ENCODE data around the gene BEST4.
"Not testable (repeated sequence)": the region's sequence is repeated elsewhere in the genome, so short reads cannot be mapped to it uniquely, and the experiment has no call there.

The BEST4 gene

DNA sequence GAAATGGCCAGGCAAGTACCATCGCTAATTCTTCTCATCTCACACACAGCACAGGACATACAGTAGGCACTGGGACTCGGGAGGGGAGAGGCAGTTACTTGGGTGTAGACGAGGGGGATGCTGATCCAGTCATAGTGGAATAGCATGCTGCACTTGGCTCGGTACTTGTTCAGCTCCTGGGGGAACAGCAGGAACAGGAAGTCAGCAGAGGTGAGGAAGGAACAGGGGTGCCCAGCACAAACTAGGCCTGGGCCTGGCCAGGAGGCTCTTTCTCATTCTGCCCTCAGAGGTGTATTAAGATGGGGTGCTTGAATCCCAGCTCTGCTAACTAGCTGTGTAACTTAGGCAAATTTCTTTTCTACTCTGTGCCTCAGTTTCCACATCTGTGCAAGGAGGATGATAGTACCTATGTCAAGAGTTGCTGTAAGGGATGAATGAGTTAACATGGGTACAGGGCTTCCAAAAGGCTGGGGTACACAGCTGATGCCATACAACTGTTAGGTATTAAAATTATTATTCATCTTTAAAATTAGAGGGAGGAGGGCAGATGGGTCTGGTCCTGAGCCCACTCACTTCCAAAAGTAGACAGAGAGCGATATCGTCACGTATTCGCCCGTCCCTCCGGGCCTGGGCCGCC is 2.4 kb downstream of the BEST4 start:
- H3K4me1 ChIP-seq: peaks cover 10% of the 10 kb centered on the region
- no peak for DNase-seq (ENCODE audit: low spot score in 2 of 2)
- in situ Hi-C loops (cut with MboI; ENCODE audit: low sequenced_read_pairs): no loop called here
- peaks cover 12% of the 10 kb centered on the region for H3K36me3 ChIP-seq (replicated peaks)
- peak overlapping the region; percentile 38 for H3K4me3 ChIP-seq
- no peaks in the 10 kb centered on the region for H3K9me3 ChIP-seq
- H3K27me3 ChIP-seq (ENCODE audit: low read depth): no peaks in the 10 kb centered on the region

DNA sequence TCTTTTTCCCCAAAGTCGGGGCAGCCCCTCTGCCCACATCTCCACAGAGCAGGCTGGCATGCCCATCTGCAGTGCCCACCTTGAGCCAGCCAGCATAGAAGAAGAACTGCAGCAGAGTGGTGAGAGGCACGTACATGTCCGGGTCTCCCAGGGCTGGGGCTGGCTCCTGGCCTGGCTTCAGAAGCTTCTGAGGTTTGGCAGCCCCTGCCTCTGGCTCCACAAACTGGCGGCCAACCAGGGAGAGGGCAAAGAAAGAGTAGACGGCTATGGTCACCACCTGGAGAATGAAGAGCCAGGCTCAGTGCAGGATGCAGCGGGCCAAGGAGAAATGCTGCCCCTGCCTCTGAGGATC is 3.0 kb downstream of the BEST4 start:
- Histone ChIP-seq H3K4me1 (peaks cover 10% of the 10 kb centered on the region), H3K27me3 (ENCODE audit: low read depth) (no peaks in the 10 kb centered on the region), H3K4me3 (no peak overlapping the region), H3K9me3 (no peaks in the 10 kb centered on the region), H3K36me3 (replicated peaks) (peaks cover 18% of the 10 kb centered on the region)
- in situ Hi-C loops (cut with MboI; ENCODE audit: low sequenced_read_pairs): no loop called here
- no peak for DNase-seq (ENCODE audit: low spot score in 2 of 2)

DNA sequence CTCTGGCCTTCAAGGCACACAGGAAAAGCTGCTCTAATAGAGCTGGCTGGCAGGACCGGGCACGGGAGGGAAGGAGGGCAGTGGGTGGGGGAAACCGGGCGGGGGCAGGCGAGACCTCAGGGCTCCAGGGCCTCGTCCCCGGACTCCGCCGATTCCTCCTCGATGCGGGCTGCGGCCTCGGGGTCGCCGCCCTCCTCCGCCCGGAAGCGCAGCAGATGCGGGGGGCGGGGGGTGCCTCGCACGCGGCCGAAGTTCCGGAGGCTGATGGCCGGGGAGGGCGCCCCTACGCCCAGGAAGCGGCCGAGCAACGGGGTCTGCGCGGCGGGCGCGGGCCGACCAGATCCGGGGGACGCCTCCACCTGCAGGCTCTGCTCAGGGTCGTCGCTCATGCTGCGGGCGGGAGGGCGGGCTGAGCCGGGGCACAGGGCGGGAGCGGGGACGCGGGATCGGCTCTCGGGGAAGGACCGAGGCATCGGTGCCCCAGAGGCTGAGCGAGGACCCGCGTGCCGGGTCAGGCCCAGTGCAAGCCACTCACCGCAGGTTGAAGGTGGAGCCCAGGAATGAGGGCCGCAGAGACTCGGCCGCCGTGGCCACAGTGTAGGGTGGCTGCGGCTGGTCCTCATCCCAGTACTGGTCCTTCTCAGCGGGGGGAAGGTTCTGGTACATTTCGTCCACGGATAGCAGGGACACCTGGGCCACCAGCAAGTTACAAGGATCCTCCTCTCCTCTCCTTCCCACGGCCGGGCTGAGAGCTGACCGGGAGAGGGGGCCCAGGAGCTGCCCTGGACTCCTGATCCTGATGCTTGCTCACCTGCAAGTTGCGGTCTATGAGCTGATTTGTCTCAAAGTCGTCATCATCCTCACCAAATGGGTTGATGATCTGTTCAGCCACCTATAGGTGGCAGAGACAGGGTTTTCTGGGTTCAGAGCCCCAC is 3.6 kb downstream of the BEST4 start:
- Histone ChIP-seq H3K4me3 (no peak overlapping the region), H3K4me1 (peaks cover 10% of the 10 kb centered on the region)

DNA sequence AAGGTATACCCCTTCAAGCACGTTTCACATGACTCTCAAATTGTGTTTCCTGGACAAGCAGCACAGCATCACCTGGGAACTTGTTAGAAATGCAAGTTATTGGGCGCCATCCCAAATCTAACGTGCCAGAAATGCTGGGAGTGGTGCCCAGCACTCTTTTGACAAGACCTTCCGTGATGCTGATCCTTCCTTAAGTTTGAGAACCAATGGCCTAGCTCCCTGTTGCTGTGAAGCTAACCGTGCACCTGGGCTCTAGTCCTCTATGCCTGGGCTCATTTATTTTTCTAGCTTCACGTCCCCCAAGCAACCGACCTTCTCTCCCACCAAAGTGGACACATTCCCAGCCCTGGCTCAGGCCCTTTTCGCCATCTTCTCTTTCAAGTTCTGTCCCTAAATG is 4.3 kb downstream of the BEST4 start:
- Histone ChIP-seq H3K4me3 (no peak overlapping the region), H3K36me3 (replicated peaks) (peaks cover 31% of the 10 kb centered on the region), H3K27me3 (ENCODE audit: low read depth) (no peaks in the 10 kb centered on the region), H3K9me3 (no peaks in the 10 kb centered on the region), H3K4me1 (peaks cover 10% of the 10 kb centered on the region)
- in situ Hi-C loops (cut with MboI; ENCODE audit: low sequenced_read_pairs): no loop called here
- DNase-seq (ENCODE audit: low spot score in 2 of 2): no peak

More for the DNA sequence above, 3.6 kb downstream of the BEST4 start:
- Histone ChIP-seq H3K9me3 (no peaks in the 10 kb centered on the region), H3K27me3 (ENCODE audit: low read depth) (no peaks in the 10 kb centered on the region), H3K36me3 (replicated peaks) (peaks cover 25% of the 10 kb centered on the region)
- in situ Hi-C loops (cut with MboI; ENCODE audit: low sequenced_read_pairs): no loop called here
- DNase-seq (ENCODE audit: low spot score in 2 of 2): no peak

DNA sequence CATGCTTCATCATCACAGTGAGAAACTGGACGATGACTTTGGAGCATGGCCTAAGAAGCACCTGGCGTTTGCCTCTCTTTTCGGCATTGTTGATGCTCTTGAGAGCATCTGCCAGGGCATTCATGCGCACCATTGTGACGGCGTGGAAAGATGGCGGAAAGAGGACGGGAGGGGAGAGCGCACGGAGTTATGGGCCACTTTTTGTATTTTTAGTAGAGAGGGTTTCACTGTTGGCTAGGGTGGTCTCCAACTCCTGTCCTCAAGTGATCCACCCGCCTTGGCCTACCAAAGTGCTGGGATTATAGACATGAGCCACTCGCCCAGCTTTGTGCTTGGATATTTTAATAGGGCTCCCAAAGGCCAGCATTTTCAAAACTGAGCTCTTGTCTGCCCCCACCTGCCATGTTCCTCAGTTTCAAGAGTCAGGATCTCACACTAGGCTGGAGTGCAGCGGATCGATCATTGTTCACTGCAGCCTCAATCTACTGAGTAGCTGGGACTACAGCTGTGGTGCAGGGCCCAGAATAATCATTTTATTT is 7.3 kb downstream of the BEST4 start:
- H3K27me3 ChIP-seq (ENCODE audit: low read depth): no peaks in the 10 kb centered on the region
- peaks cover 62% of the 10 kb centered on the region for H3K36me3 ChIP-seq (replicated peaks)
- DNase-seq (ENCODE audit: low spot score in 2 of 2): peak in 1 of 2 experiments; percentile 55
- no peak overlapping the region for H3K4me3 ChIP-seq
- H3K9me3 ChIP-seq: no peaks in the 10 kb centered on the region
- H3K4me1 ChIP-seq: peaks cover 14% of the 10 kb centered on the region
- in situ Hi-C loops (cut with MboI; ENCODE audit: low sequenced_read_pairs): no loop called here

DNA sequence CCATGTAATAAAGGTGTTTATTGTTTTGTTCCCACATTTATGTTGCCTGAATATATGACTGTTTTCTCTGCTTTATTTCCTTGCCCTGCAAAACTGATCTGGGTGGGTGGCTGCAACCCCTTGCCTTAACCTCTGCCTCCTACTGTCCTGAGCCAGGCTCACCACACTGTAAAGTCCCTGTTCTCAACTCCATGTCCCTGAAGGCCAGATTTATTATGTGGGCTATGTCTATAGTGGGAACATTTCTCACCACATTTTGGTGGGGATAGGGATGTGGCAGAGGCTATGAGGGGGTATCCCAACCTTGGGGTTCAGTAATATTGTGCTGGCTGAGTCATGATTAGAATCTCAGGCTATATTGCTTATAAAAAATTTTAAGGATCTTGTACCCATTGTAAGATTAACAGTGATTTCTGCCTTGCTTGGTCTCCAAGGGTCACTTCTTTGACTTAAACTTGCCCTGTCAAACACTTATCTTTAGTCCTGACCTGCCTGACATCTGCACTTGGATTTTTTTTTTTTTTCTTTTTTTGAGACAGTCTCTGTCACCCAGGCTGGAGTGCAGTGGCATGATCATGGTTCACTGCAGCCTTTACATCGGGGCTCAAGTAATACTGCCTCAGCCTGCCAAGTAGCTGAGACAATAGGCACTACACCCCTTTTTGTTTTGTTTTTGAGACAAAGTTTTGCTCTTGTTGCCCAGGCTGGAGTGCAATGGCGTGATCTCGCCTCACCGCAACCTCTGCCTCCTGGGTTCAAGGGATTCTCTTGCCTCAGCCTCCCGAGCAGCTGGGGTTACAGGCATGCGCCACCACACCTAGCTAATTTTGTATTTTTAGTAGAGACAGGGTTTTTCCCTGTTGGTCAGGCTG is 9.0 kb downstream of the BEST4 start:
- no peaks in the 10 kb centered on the region for H3K9me3 ChIP-seq
- H3K27me3 ChIP-seq (ENCODE audit: low read depth): no peaks in the 10 kb centered on the region
- in situ Hi-C loops (cut with MboI; ENCODE audit: low sequenced_read_pairs): no loop called here
- H3K4me1 ChIP-seq: peaks cover 16% of the 10 kb centered on the region
- no peak overlapping the region for H3K4me3 ChIP-seq
- no peak for DNase-seq (ENCODE audit: low spot score in 2 of 2)
- peaks cover 63% of the 10 kb centered on the region for H3K36me3 ChIP-seq (replicated peaks)

DNA sequence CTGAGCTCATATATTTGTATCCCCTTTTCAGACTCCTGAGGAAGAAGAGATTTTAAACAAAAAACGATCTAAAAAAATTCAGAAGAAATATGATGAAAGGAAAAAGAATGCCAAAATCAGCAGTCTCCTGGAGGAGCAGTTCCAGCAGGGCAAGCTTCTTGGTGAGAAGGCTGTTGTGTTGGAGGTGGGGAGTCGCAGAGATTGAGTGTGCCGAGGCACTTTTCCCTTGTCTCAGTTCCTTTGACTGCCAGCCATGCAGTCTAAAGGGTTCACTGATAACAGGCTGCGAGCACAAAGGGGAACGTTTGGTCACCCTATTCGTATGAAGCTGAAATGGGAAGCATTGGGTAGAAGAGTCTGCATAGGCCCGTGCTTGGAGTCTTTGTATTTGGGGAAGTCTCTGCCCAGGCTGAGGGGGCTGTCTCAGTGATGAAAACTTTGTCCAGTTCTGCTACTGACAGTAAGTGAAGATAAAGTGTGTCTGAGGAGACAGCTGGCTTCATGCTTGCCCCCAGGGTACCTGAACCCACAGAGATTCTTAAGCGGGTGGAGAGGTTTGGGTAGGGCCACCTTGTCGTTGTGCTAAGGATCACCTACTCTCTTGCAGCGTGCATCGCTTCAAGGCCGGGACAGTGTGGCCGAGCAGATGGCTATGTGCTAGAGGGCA is 9.9 kb downstream of the BEST4 start:
- Histone ChIP-seq H3K36me3 (replicated peaks) (peaks cover 63% of the 10 kb centered on the region), H3K27me3 (ENCODE audit: low read depth) (no peaks in the 10 kb centered on the region), H3K4me3 (peak overlapping the region; percentile 74), H3K4me1 (peaks cover 16% of the 10 kb centered on the region), H3K9me3 (no peaks in the 10 kb centered on the region)
- in situ Hi-C loops (cut with MboI; ENCODE audit: low sequenced_read_pairs): no loop called here
- no peak for DNase-seq (ENCODE audit: low spot score in 2 of 2)

DNA sequence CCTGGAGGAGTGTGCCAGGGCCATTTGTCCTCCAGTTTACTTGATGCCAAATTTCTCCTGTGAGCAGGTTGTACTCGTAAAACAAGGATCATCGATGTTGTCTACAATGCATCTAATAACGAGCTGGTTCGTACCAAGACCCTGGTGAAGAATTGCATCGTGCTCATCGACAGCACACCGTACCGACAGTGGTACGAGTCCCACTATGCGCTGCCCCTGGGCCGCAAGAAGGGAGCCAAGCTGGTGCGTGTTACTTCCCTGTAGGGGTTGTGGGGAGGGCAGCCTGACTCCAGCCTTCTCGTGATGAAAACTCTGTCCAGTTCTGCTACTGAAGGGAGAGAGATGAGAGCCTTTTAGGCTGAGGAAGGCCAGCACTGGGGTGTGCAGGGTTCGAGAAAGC is 10.4 kb downstream of the BEST4 start:
- DNase-seq (ENCODE audit: low spot score in 2 of 2): no peak
- H3K27me3 ChIP-seq (ENCODE audit: low read depth): no peaks in the 10 kb centered on the region
- peak overlapping the region; percentile 74 for H3K4me3 ChIP-seq
- H3K36me3 ChIP-seq (replicated peaks): peaks cover 63% of the 10 kb centered on the region
- in situ Hi-C loops (cut with MboI; ENCODE audit: low sequenced_read_pairs): no loop called here
- peaks cover 16% of the 10 kb centered on the region for H3K4me1 ChIP-seq
- H3K9me3 ChIP-seq: no peaks in the 10 kb centered on the region

DNA sequence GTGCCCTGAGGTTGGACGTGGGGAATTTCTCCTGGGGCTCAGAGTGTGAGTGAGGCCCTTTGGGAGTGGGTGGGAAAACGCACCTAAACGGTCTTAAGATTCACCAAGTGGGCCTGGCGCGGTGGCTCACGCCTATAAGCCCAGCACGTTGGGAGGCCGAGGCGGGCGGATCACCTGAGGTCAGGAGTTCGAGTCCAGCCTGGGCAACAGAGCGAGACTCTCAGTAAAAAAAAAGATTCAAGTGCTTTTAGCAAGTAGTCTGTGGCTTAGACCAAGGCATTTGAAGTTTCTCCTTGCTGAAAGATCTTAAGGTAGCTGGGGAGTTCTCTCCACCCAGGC is 11.3 kb downstream of the BEST4 start:
- Histone ChIP-seq H3K4me3 (peak overlapping the region; percentile 74), H3K4me1 (peaks cover 16% of the 10 kb centered on the region), H3K9me3 (no peaks in the 10 kb centered on the region), H3K27me3 (ENCODE audit: low read depth) (no peaks in the 10 kb centered on the region), H3K36me3 (replicated peaks) (peaks cover 61% of the 10 kb centered on the region)
- peak in 1 of 2 experiments; percentile 33 for DNase-seq (ENCODE audit: low spot score in 2 of 2)
- in situ Hi-C loops (cut with MboI; ENCODE audit: low sequenced_read_pairs): no loop called here

DNA sequence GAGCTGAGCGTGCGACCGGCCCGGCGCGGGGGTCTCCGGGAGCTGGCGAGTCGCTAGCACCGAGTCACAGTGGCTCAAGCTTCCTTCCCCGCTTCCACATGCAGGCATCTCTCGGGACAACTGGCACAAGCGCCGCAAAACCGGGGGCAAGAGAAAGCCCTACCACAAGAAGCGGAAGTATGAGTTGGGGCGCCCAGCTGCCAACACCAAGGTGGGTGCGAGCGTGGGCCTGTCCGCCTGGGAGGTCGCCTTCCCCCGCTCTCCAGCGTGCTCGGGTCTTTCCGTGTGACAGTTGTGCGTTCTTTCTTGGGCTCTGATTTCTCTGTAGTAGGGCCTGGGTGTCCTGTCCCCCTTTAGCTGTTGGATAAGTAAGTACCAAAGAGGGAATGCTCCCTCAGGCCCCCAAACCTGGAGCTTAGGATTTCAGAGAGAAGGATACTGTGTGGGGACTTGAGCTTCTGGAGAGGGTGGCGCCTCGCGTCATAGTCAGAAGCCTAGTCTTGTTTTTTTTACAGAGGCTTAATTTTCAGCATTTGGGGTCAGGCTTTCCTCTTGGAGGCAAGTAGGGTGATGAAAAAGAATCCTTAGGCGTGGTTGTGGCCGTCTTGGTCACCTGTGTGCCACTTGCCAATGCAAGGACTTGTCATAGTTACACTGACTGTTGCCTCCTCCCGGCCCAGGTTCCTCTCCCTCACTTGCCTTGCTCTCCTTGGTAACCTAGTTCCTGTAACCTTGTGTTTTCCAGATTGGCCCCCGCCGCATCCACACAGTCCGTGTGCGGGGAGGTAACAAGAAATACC is 11.8 kb downstream of the BEST4 start:
- DNase-seq (ENCODE audit: low spot score in 2 of 2): peak in 1 of 2 experiments; percentile 41
- peaks cover 16% of the 10 kb centered on the region for H3K4me1 ChIP-seq
- in situ Hi-C loops (cut with MboI; ENCODE audit: low sequenced_read_pairs): no loop called here
- H3K9me3 ChIP-seq: no peaks in the 10 kb centered on the region
- H3K36me3 ChIP-seq (replicated peaks): peaks cover 56% of the 10 kb centered on the region
- H3K27me3 ChIP-seq (ENCODE audit: low read depth): no peaks in the 10 kb centered on the region
- peak overlapping the region; percentile 74 for H3K4me3 ChIP-seq

DNA sequence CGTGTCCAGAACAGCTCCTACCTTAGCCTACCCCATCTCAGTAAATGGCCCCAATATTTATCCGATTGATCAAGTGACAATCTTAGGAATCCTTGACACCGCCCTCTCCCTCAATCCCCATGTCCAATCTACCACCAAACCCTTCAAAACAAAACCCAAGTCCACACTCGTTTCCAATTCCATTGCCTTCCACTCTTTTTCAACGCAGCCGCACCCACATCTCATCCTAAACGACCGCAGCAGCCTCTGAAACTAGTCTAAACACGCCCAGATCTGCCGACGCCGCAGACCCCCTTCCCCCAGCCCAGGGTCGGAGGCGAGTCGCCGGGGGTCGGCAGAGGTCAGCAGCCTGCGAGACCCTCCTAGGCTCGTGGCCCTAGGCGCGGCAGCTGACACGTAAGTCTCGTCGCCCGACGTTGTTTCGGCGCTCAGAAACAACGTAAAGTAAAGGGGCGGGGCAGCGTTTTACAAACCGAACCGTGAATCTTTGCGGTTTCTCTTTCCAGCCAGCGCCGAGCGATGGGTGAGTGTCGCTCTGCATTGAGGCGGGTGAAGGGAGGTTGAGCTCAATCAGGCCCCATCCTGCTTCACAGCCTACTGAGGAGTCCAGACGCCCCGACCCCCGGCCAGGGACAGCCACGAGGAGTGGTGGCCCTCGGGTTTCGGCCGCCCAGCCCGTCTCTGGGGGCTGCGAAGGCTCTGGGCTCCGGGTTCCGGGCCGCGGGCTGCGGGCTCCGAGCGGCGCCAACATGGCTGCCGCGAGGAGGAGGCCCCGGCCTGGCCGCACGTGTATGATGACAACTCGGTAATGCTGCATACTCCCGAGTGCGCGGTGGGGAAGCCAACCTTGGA is 12.7 kb downstream of the BEST4 start, which contains the start of gene RPS8:
TSS of gene RPS8 (plus strand) at position 463 of the 852 bp plus-strand sequence. CDS start at position 520, 57 bp downstream.
- H3K36me3 ChIP-seq (replicated peaks): peaks cover 48% of the 10 kb centered on the region
- peak within 1 kb of the TSS; percentile 74 for H3K4me3 ChIP-seq
- in situ Hi-C loops (cut with MboI; ENCODE audit: low sequenced_read_pairs): no loop called here

DNA sequence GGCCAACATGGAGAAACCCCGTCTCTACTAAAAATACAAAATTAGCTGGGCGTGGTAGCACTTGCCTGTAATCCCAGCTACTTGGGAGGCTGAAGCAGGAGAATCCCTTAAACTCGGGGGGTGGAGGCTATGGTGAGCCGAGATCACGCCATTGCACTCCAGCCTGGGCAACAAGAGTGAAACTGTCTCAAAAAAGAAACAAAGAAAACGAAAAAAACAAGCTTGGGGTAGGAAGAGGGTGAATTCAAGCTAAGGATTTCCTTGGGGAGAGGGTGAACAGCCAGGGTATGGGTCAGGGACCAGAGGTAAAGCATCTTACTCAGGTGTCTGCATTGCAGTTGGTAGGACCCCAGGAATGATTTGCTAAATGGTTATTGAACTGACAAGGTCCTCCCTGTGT is 21.5 kb downstream of the BEST4 start:
- H3K4me3 ChIP-seq; in situ Hi-C loops (cut with MboI; ENCODE audit: low sequenced_read_pairs); H3K27me3 ChIP-seq (ENCODE audit: low read depth); H3K4me1 ChIP-seq; H3K9me3 ChIP-seq; DNase-seq (ENCODE audit: low spot score in 2 of 2): not testable (repeated sequence)
- peaks cover 69% of the 10 kb centered on the region for H3K36me3 ChIP-seq (replicated peaks)

More for the DNA sequence above, 12.7 kb downstream of the BEST4 start, which contains the start of gene RPS8:
- peak; percentile 86 to 93 for DNase-seq (ENCODE audit: low spot score in 2 of 2)
- H3K27me3 ChIP-seq (ENCODE audit: low read depth): no peaks in the 10 kb centered on the region
- H3K9me3 ChIP-seq: no peaks in the 10 kb centered on the region
- H3K4me1 ChIP-seq: peaks cover 16% of the 10 kb centered on the region
